ENCODE data around the gene DCLK3.

DCLK3 gene

GRCh38 chr3:36705015-36705414, 59.3 kb downstream of the DCLK3 start:
- DNase-seq, result no peak

GRCh38 chr3:36704280-36704679, 60.1 kb downstream of the DCLK3 start:
- DNase-seq, result no peak

- no peak for DNase-seq
Measured at GRCh38 chr3:36701249-36701572, 63.1 kb downstream of the DCLK3 start.

GRCh38 chr3:36700537-36701248, 63.7 kb downstream of the DCLK3 start:
- DNase-seq, result peak; percentile 22

- DNase-seq, result no peak
Measured at GRCh38 chr3:36698314-36698713, 66.0 kb downstream of the DCLK3 start.

GRCh38 chr3:36697229-36698001, 66.9 kb downstream of the DCLK3 start:
- no peak for DNase-seq

- DNase-seq, result no peak
Measured at GRCh38 chr3:36696799-36697198, 67.6 kb downstream of the DCLK3 start.

- DNase-seq, result no peak
Measured at GRCh38 chr3:36695769-36696137, 68.6 kb downstream of the DCLK3 start.

GRCh38 chr3:36695113-36695768, 69.1 kb downstream of the DCLK3 start:
- DNase-seq, result no peak

GRCh38 chr3:36693670-36694069, 70.7 kb downstream of the DCLK3 start:
- no peak for DNase-seq

- no peak for DNase-seq
Measured at GRCh38 chr3:36689560-36689959, 74.8 kb downstream of the DCLK3 start.

- DNase-seq, result no peak
Measured at GRCh38 chr3:36688815-36689214, 75.5 kb downstream of the DCLK3 start.

- no peak for DNase-seq
Measured at GRCh38 chr3:36686516-36686915, 77.8 kb downstream of the DCLK3 start.

GRCh38 chr3:36681867-36682266, 82.5 kb downstream of the DCLK3 start:
- no peak for DNase-seq

- no peak for DNase-seq
Measured at GRCh38 chr3:36680952-36681351, 83.4 kb downstream of the DCLK3 start.

- DNase-seq, result no peak
Measured at GRCh38 chr3:36679384-36680200, 84.8 kb downstream of the DCLK3 start.

GRCh38 chr3:36678216-36679013, 85.9 kb downstream of the DCLK3 start:
- DNase-seq, result no peak

GRCh38 chr3:36677331-36678007, 86.9 kb downstream of the DCLK3 start:
- DNase-seq, result no peak

- DNase-seq, result no peak
Measured at GRCh38 chr3:36674816-36675215, 89.5 kb downstream of the DCLK3 start.

- DNase-seq, result no peak
Measured at GRCh38 chr3:36669764-36670163, 94.6 kb downstream of the DCLK3 start.

GRCh38 chr3:36666166-36666565, 98.2 kb downstream of the DCLK3 start:
- no peak for DNase-seq
